ENCODE data around the gene NRXN3.

NRXN3 gene

DNA sequence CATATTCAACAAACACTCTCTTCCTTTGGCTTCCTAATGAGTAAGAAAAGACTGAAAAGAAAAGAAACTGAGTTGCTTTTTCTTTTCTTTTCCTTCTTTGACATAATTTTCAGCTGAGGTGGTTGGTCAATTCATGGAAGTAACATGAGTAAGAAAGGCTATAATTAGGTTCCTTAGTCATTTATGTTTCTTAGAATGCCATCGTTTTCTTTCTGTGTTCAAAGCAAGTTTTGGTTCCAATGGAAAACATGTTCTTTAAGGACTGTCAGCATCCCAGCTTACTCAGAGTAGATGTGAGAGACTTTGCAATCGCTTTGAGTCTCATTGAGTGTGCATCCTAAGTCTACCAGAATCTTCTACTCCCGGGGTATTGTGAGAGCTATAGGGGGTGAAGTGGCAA is 1158.7 kb downstream of the NRXN3 start:
- no peak for DNase-seq

DNA sequence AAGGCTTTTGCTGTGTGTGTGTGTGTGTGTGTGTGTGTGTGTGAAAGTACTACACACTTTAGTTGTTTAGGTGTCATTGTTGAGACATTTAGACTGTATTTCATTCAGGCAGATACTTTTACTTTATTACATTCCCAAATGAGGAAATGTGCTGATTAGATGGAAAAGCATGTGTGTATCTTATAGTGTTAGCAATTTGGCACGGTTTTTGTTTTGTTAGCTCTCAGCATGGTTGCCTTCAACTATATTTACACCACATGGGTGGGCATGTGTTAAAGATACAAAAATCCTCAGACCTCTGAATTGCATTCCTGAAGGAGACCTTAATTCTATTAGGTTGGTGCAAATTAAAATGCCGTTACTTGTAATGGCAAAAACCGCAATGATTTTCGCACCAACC is 1161.7 kb downstream of the NRXN3 start:
- DNase-seq, result no peak

GRCh38 chr14:79332504-79333197 is 1162.5 kb downstream of the NRXN3 start:
- DNase-seq, result no peak

- DNase-seq, result no peak
Observed at GRCh38 chr14:79333198-79333546, 1163.0 kb downstream of the NRXN3 start.

DNA sequence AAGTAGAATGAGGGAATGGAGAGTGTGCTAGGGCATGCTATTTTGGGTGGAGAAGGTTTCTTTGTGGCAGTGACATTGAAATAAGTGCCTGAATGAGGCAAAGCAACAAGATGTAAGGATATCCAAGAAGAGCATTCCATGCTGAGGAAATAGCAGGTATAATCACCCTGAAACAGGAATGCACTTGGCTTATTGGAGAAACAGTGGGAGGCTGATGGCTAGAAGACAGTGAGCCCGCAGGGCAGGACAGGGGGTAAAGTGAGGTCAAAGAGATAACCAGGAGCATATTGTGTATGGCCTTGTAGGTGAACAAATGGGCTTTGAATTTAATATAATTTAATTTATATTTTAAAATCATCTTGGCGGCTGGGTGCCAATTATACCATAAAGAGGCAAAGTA is 1164.1 kb downstream of the NRXN3 start:
- DNase-seq, result no peak

- DNase-seq, result no peak
Observed at GRCh38 chr14:79337761-79338160, 1167.6 kb downstream of the NRXN3 start.

DNA sequence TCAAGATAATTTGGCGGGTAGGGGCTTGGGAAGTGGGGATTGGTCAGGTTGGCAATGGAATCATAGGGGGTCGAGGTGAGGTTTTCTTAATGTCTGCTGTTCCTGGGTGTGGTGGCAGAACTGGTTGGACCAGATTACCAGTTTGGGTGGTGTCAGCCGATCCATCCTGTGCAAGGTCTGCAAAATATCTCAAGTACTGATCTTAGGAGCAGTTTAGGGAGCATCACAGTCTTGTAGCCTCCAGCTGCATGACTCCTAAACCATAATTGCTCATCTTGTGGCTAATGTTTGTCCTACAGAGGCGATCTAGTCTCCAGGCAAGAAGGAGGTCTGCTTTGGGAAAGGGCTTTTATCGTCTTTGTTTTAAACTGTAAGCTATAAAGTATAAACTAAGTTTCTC is 1172.8 kb downstream of the NRXN3 start:
- no peak for DNase-seq

GRCh38 chr14:79351011-79351410 is 1180.8 kb downstream of the NRXN3 start:
- no peak for DNase-seq

DNA sequence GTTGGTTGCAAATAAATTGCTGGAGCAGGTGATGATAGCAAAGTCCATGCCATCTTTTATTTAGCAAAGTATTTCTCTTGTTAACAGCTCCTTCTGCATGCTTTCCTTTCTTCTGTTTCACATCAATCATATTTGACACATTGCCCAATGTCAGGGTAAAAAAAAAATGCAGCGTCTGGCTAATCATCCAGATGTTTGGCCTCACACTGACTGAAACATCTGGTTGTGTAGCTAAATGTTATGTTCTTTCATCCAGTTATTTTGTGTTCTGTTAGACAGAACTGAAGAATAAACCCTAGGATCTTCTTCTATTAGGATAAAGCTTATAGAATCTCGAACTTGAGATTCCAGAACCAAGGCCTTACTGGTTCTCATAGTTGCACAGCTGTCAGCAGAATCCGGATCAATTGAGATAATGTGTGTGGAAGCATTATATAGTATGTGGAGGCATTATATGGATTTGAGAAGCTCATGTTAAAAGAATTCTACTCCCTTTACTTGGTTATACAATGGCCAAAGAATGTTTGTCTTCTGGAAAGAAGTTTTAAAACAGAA is 1182.0 kb downstream of the NRXN3 start:
- no peak for DNase-seq

GRCh38 chr14:79354336-79354735 is 1184.2 kb downstream of the NRXN3 start:
- no peak for DNase-seq

DNA sequence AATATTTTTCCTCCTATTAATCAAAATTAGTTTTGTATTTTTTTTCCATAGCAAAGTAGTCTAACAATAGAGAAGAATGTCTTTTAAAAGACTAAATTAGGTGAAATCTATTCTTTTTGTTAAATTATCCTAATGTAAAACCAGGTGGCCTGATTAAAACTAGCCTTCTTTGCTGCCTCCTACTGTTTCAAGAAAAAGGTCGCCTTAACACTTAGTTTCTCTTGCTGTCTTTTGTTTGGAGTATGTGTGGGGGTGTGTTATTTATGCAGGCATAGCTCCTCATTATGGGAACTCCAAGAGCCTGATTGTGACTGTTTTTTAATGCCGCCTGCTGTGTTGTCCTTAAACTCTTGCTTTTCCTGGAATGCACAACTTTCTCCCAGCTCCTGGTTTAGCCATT is 1185.9 kb downstream of the NRXN3 start:
- DNase-seq, result no peak

- DNase-seq, result no peak
Observed at GRCh38 chr14:79357307-79357706, 1187.1 kb downstream of the NRXN3 start.

DNA sequence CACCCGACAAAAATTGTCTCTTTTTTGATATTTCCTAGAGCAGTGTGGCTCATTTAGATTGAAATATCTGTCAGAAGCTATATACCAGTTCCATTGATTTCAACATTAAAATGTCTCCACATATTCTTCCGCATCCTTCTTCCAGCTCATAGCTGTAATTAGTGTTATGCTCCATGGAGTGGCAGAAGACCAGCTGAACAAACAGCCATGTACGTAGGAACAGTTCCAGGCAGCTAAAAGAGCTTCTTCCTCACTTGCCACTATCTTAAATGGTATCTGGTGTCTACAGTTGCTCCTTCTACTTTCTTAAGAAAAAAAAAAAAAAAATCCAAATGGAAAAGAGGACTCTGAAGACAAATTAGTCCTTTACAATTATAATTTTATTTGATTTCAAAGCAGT is 1193.1 kb downstream of the NRXN3 start:
- no peak for DNase-seq

DNA sequence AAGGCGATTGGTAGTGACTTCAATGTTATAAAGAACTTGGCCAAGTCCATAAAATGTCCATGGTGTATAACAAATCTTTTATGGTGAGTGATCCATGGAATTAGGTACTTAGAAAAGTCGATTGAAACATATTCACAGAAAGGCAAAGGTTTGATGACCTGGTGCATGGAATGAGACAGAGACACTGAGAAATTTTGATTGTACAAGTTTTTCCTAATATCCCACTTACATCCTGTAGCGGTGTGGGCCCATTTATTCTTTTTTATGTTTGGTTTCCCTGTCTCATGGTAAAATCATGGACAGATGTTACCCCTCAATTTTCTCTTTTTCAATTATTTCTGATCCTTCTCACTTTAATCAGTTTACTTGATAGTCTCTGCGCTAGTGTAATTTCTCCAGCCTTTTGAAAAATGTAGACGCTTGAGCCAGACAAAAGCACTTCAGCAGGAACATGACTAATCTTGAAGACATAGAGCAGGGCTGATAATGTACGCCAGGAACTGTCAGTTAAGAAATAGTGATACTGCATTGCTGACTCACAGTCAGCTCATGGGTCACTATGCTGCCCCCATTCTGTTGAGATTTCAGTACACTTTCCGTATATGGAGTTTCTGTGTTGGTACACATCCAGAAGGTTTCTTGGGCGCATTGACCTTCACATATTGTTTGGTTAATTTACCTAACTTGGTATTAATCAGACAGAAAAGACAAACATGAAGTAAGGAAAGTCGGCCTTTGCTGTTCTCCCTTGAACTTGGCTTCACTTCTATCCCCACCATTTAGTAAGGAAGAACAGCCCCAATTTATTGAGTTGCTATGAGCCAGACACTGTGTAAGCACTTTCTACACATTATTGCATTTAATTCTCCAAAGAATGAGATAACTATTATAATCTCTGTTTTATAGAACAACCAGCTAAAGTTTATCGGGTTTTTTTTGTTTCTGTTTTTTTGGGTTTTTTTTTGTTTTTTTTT is 1199.5 kb downstream of the NRXN3 start:
- no peak for DNase-seq

DNA sequence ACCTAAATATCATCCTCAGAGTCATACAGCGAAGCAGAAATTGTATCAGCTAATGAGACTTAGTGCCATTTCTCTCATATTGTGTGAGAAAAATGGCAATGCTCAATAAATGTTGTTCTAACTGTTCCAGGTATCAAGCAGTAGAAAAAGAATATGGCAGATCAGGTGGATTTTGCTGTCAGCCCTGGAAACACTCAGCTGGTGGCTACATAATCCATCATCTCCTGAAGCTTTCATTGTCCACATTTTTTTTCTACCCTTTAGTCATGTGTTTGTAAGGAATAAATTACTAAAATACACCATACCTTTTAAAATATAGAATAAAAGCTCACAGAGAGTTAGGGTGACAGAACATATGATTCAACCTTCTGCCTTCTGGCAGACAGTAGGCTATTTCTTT is 1200.8 kb downstream of the NRXN3 start:
- no peak for DNase-seq

- DNase-seq, result no peak
Observed at GRCh38 chr14:79373451-79373850, 1203.3 kb downstream of the NRXN3 start.

- no peak for DNase-seq
Observed at GRCh38 chr14:79375356-79375755, 1205.2 kb downstream of the NRXN3 start.

- DNase-seq, result no peak
Observed at GRCh38 chr14:79376557-79376956, 1206.4 kb downstream of the NRXN3 start.

DNA sequence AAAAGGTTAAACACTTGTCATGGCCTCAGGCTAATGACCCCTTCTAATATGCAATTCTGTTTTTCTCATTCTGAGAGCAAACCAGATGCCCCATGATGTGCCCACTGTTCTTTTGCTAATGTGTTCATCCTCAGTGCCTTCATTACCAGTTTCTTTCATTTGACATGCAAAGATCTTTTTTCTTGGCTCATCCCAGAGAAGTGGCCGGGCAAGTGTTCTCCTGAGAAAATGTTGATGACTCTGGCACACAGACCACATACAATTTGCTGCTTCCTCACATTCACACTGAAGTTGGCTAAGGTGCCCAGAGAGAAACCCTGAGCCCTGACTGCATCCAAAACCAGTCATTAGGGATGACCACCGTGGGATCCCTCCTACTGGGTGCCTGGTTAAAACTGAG is 1207.8 kb downstream of the NRXN3 start:
- no peak for DNase-seq

GRCh38 chr14:79379266-79379665 is 1209.1 kb downstream of the NRXN3 start:
- DNase-seq, result no peak

DNA sequence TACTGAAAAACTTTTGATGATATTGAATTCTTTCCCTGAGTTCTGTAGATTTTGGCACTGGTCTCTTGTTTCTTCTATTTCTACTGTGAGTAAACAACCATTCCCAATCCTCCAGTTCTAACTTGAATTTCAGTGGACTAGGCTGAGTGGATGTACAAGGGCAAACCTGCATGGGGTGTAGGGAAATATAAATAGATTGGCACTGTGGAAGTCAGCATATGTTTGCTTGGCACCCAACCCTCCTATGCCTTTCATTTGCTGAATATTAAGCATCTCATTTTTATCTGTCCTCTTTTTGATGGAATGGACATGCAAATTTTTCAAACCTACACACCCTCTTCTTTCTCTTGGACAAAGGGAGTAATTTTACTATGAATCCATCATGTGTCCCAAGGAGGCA is 1212.9 kb downstream of the NRXN3 start:
- no peak for DNase-seq

DNA sequence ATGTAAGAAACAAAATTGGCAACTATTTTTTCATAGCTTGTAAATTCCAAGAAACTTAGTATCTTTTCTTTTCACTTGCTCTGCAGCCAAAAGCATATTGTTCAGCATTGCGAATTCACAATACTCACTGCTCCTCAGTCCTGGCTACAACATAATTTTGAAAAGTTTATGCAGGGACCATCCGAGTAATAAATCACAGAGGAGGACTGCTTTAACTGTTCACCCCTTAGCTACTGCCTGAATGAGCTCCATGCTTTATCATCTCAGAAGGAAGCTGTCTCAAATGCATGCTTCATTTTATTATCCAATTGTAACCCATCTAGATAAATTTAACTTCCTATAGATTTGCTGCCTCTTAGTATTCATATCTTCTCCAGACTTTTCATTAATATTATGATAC is 1213.3 kb downstream of the NRXN3 start:
- DNase-seq, result no peak

- no peak for DNase-seq
Observed at GRCh38 chr14:79395061-79395460, 1224.9 kb downstream of the NRXN3 start.

GRCh38 chr14:79404874-79405511 is 1234.8 kb downstream of the NRXN3 start:
- no peak for DNase-seq
